Activated CD8-positive, alpha-beta memory T cell treated with anti-CD3 and anti-CD28 coated beads, Interleukin-2, amount 10 ng/mL, durations not matched to agents 7 days and 5 days (primary cell): ENCODE results near the gene MACROD1. TPM values are rescaled to one million over a fixed set of nuclear protein-coding genes. Genes with fewer than 3 reads are reported as not detected.
"Not testable (repeated sequence)": the region's sequence is repeated elsewhere in the genome, so short reads cannot be mapped to it uniquely, and the experiment has no call there.

Experiments
- ATAC-seq: fragments of 150-1000 bp; cut with Tn5 transposase; one replicate; pipeline ENCODE4 v1.10.0; 2021; ENCODE audit warnings: moderate library complexity
- CTCF ChIA-PET: fragments of 350-600 bp; sonication (Branson Sonifier 250); formaldehyde crosslinking; loops from one replicate; lab custom pipeline; 2021; ENCODE audit warnings: antibody characterized with exemption; lab: Charles Lee
- DNase-seq: peaks from one replicate; pipeline ENCODE4 v3.0.0-alpha.2; 2020
- H3K27ac Mint-ChIP-seq: one replicate; pipeline ENCODE4 v1.8.0; 2021; ENCODE audit warnings: mild to moderate bottlenecking, mixed read lengths
- H3K27me3 Mint-ChIP-seq: one replicate; pipeline ENCODE4 v1.8.0; 2021; ENCODE audit warnings: mixed read lengths
- H3K36me3 Mint-ChIP-seq: one replicate; pipeline ENCODE4 v1.8.0; 2021; ENCODE audit warnings: mild to moderate bottlenecking, mixed read lengths
- H3K4me1 Mint-ChIP-seq: one replicate; pipeline ENCODE4 v1.8.0; 2021; ENCODE audit warnings: mixed read lengths
- H3K4me3 Mint-ChIP-seq: one replicate; pipeline ENCODE4 v1.8.0; 2021; ENCODE audit warnings: mild to moderate bottlenecking, moderate library complexity, mixed read lengths
- H3K9me3 Mint-ChIP-seq: one replicate; pipeline ENCODE4 v1.8.0; 2022; ENCODE audit warnings: low read depth, mixed read lengths
- total RNA-seq, 2 experiments: library from RNA; stranded (reverse); gene quantifications; one replicate each; pipeline ENCODE4 v1.2.3, GENCODE V29; 2021

MACROD1 gene
- total RNA-seq, 2 experiments from 2014 or later = 10.1 to 12.3 TPM

- H3K4me1 Mint-ChIP-seq = peaks cover 34% of the 10 kb centered on the region
- peak; percentile 99 for ATAC-seq
Observed at GRCh38 chr11:63974259-63975143, 191.4 kb downstream of the MACROD1 start, which contains the start of gene COX8A. COX8A (plus strand) TSS chr11:63974620; CDS start chr11:63974681, 61 bp downstream.

GRCh38 chr11:63973912-63974258 is 192.0 kb downstream of the MACROD1 start:
- Mint-ChIP-seq H3K36me3 (peaks cover 25% of the 10 kb centered on the region), H3K27ac (peak overlapping the region; percentile 100), H3K4me1 (peaks cover 31% of the 10 kb centered on the region), H3K4me3 (peak overlapping the region; percentile 100)
- CTCF ChIA-PET = interaction anchor here (0.6 to 2.2 kb wide), 4 partner anchors 11 to 206 kb away, joined by 3 to 10 read pairs (median 3); partner anchors contain the start of gene OTUB1
- not testable (repeated sequence) for H3K27me3 Mint-ChIP-seq, H3K9me3 Mint-ChIP-seq, ATAC-seq, DNase-seq

More at GRCh38 chr11:63974259-63975143, 191.4 kb downstream of the MACROD1 start, which contains the start of gene COX8A:
- CTCF ChIA-PET = interaction anchor here (0.6 to 2.2 kb wide), 6 partner anchors 11 to 207 kb away, joined by 3 to 10 read pairs (median 3); partner anchors contain the start of gene OTUB1
- DNase-seq = peak; percentile 99
- H3K36me3 Mint-ChIP-seq = peaks cover 25% of the 10 kb centered on the region
- no peaks in the 10 kb centered on the region for H3K27me3 Mint-ChIP-seq
- no peaks in the 10 kb centered on the region for H3K9me3 Mint-ChIP-seq
- H3K4me3 Mint-ChIP-seq = peak within 1 kb of the TSS; percentile 100
- H3K27ac Mint-ChIP-seq = peak within 1 kb of the TSS; percentile 100

- DNase-seq = no peak
- CTCF ChIA-PET = interaction anchor here (1.1 kb wide), 1 partner anchor 22 kb away, joined by 3 read pairs; no protein-coding TSS in a partner anchor
- no peaks in the 10 kb centered on the region for H3K27me3 Mint-ChIP-seq
- no peak overlapping the region for H3K27ac Mint-ChIP-seq
- no peak for ATAC-seq
- H3K36me3 Mint-ChIP-seq = peaks cover 13% of the 10 kb centered on the region
- no peak overlapping the region for H3K4me3 Mint-ChIP-seq
- H3K9me3 Mint-ChIP-seq = no peaks in the 10 kb centered on the region
- H3K4me1 Mint-ChIP-seq = peaks cover 12% of the 10 kb centered on the region
Observed at GRCh38 chr11:63970902-63971301, 195.0 kb downstream of the MACROD1 start.

GRCh38 chr11:63969461-63969860 is 196.5 kb downstream of the MACROD1 start:
- no peak overlapping the region for H3K27ac Mint-ChIP-seq
- CTCF ChIA-PET = interaction anchor here (1.3 to 2.2 kb wide), 2 partner anchors 18 to 24 kb away, joined by 3 to 11 read pairs; no protein-coding TSS in a partner anchor
- no peaks in the 10 kb centered on the region for H3K9me3 Mint-ChIP-seq
- ATAC-seq (no peak), DNase-seq (no peak)
- H3K4me1 Mint-ChIP-seq = peaks cover 9% of the 10 kb centered on the region
- no peaks in the 10 kb centered on the region for H3K27me3 Mint-ChIP-seq
- no peak overlapping the region for H3K4me3 Mint-ChIP-seq
- H3K36me3 Mint-ChIP-seq = peaks cover 8% of the 10 kb centered on the region

GRCh38 chr11:63966444-63966843 is 199.5 kb downstream of the MACROD1 start:
- CTCF ChIA-PET = interaction anchor here (1.5 kb wide), 1 partner anchor 21 kb away, joined by 5 read pairs; no protein-coding TSS in a partner anchor
- no peak overlapping the region for H3K4me3 Mint-ChIP-seq
- ATAC-seq = no peak
- no peaks in the 10 kb centered on the region for H3K9me3 Mint-ChIP-seq
- no peak overlapping the region for H3K27ac Mint-ChIP-seq
- H3K36me3 Mint-ChIP-seq = no peaks in the 10 kb centered on the region
- no peak for DNase-seq
- peaks cover 11% of the 10 kb centered on the region for H3K4me1 Mint-ChIP-seq
- no peaks in the 10 kb centered on the region for H3K27me3 Mint-ChIP-seq

GRCh38 chr11:63963895-63964294 is 202.0 kb downstream of the MACROD1 start:
- H3K9me3 Mint-ChIP-seq, DNase-seq, H3K36me3 Mint-ChIP-seq, ATAC-seq, H3K4me3 Mint-ChIP-seq, H3K27me3 Mint-ChIP-seq, H3K27ac Mint-ChIP-seq: not testable (repeated sequence)
- H3K4me1 Mint-ChIP-seq = peaks cover 27% of the 10 kb centered on the region
- CTCF ChIA-PET = interaction anchor here (0.6 to 2.2 kb wide), 2 partner anchors 21 to 367 kb away, joined by 3 to 5 read pairs; partner anchors contain the start of gene OTUB1

GRCh38 chr11:63961608-63962412 is 204.1 kb downstream of the MACROD1 start:
- no peaks in the 10 kb centered on the region for H3K27me3 Mint-ChIP-seq
- no peaks in the 10 kb centered on the region for H3K36me3 Mint-ChIP-seq
- H3K4me3 Mint-ChIP-seq = peak overlapping the region; percentile 3
- peak; percentile 77 for ATAC-seq
- CTCF ChIA-PET = interaction anchor here (0.6 to 3.8 kb wide), 8 partner anchors 10 to 194 kb away, joined by 3 to 27 read pairs (median 4); partner anchors contain the start of genes MARK2 and OTUB1
- peaks cover 32% of the 10 kb centered on the region for H3K4me1 Mint-ChIP-seq
- no peaks in the 10 kb centered on the region for H3K9me3 Mint-ChIP-seq
- peak; percentile 83 for DNase-seq
- peak overlapping the region; percentile 38 for H3K27ac Mint-ChIP-seq

GRCh38 chr11:63958008-63958407 is 207.9 kb downstream of the MACROD1 start:
- no peaks in the 10 kb centered on the region for H3K27me3 Mint-ChIP-seq
- ATAC-seq = no peak
- CTCF ChIA-PET = interaction anchor here (1.1 to 1.8 kb wide), 2 partner anchors 10 to 12 kb away, joined by 6 to 7 read pairs; no protein-coding TSS in a partner anchor

GRCh38 chr11:63952570-63952969 is 213.3 kb downstream of the MACROD1 start:
- CTCF ChIA-PET = interaction anchor here (0.9 to 3.4 kb wide), 9 partner anchors 8 to 200 kb away, joined by 3 to 27 read pairs (median 4); partner anchors contain the start of genes MARK2 and OTUB1
- DNase-seq (no peak), ATAC-seq (no peak)
- H3K4me1 Mint-ChIP-seq = peaks cover 33% of the 10 kb centered on the region
- H3K9me3 Mint-ChIP-seq = no peaks in the 10 kb centered on the region
- peaks cover 33% of the 10 kb centered on the region for H3K36me3 Mint-ChIP-seq
- H3K27ac Mint-ChIP-seq = peak overlapping the region; percentile 88
- peak overlapping the region; percentile 57 for H3K4me3 Mint-ChIP-seq
- no peaks in the 10 kb centered on the region for H3K27me3 Mint-ChIP-seq

More at GRCh38 chr11:63958008-63958407, 207.9 kb downstream of the MACROD1 start:
- Mint-ChIP-seq H3K4me3 (no peak overlapping the region), H3K36me3 (peaks cover 21% of the 10 kb centered on the region), H3K4me1 (peaks cover 35% of the 10 kb centered on the region), H3K9me3 (no peaks in the 10 kb centered on the region), H3K27ac (no peak overlapping the region)
- no peak for DNase-seq

GRCh38 chr11:63951779-63952536 is 214.0 kb downstream of the MACROD1 start:
- Mint-ChIP-seq H3K9me3 (no peaks in the 10 kb centered on the region), H3K27me3 (no peaks in the 10 kb centered on the region), H3K36me3 (peaks cover 35% of the 10 kb centered on the region), H3K4me1 (peaks cover 34% of the 10 kb centered on the region), H3K4me3 (peak overlapping the region; percentile 57), H3K27ac (peak overlapping the region; percentile 88)
- ATAC-seq = peak; percentile 85
- CTCF ChIA-PET = interaction anchor here (0.9 to 3.4 kb wide), 11 partner anchors 8 to 201 kb away, joined by 3 to 27 read pairs (median 5); partner anchors contain the start of genes MARK2 and OTUB1
- DNase-seq = peak; percentile 88
